ENCODE measurements around the gene MOSMO. TPM values are rescaled to one million over a fixed set of nuclear protein-coding genes. Genes with fewer than 3 reads are reported as not detected.
"Not testable (repeated sequence)": the region's sequence is repeated elsewhere in the genome, so short reads cannot be mapped to it uniquely, and the experiment has no call there.

MOSMO gene
- total RNA-seq, 2 donors from 2014 or later, result 19.6 to 21.0 TPM

DNA sequence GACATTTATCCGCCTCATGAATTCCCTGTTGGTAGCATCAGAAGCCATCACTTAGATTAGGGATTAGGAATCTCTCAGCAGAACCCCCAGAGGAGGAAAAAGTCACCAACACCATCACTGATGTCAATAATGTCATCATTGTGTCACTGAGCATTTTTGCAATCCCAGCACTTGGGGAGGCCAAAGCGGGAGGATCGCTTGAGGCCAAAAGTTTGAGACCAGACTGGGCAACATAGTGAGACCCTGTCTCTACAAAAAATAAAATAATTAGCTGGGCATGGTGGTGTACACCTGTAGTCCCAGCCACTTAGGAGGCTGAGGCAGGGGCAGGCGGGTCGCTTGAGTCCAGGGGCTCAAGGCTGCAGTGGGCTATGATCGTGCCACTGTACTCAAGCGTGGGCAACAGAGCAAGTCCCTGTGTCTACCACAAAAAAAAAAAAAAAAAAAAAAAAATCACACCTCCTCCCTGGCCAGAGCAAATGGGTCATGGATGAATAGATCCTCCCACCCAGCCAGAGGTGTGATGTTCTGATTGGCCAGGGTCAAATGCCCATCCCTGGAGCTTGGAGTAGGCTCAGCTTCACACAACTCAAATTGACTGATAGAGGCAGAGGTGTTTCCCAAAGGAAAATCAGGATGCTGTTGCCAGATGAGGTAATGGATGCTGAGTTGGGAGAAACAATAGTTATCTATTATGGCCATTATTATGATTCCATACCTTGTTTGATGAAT, 116.0 kb downstream of the MOSMO start:
- intact Hi-C loops (cut with DNase I), result no loop called here
- DNase-seq (ENCODE audit: low spot score), result no peak
- Histone ChIP-seq H3K36me3 (no peaks in the 10 kb centered on the region), H3K9me3 (no peaks in the 10 kb centered on the region), H3K27ac (no peak overlapping the region), H3K27me3 (replicated peaks; ENCODE audit: insufficient read depth) (no peaks in the 10 kb centered on the region), H3K4me3 (no peak overlapping the region), H3K4me1 (replicated peaks) (no peaks in the 10 kb centered on the region)
- TF ChIP-seq, protein P1, sequence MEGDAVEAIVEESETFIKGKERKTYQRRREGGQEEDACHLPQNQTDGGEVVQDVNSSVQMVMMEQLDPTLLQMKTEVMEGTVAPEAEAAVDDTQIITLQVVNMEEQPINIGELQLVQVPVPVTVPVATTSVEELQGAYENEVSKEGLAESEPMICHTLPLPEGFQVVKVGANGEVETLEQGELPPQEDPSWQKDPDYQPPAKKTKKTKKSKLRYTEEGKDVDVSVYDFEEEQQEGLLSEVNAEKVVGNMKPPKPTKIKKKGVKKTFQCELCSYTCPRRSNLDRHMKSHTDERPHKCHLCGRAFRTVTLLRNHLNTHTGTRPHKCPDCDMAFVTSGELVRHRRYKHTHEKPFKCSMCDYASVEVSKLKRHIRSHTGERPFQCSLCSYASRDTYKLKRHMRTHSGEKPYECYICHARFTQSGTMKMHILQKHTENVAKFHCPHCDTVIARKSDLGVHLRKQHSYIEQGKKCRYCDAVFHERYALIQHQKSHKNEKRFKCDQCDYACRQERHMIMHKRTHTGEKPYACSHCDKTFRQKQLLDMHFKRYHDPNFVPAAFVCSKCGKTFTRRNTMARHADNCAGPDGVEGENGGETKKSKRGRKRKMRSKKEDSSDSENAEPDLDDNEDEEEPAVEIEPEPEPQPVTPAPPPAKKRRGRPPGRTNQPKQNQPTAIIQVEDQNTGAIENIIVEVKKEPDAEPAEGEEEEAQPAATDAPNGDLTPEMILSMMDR (IDR thresholded peaks at IDR 0.05), result no peak
- TF ChIP-seq POLR2AphosphoS5 (IDR thresholded peaks at IDR 0.05) (no peak), POLR2A (IDR thresholded peaks at IDR 0.05) (no peak)
- 98% methylated on average over 7 of the region's 7 CpGs for WGBS

DNA sequence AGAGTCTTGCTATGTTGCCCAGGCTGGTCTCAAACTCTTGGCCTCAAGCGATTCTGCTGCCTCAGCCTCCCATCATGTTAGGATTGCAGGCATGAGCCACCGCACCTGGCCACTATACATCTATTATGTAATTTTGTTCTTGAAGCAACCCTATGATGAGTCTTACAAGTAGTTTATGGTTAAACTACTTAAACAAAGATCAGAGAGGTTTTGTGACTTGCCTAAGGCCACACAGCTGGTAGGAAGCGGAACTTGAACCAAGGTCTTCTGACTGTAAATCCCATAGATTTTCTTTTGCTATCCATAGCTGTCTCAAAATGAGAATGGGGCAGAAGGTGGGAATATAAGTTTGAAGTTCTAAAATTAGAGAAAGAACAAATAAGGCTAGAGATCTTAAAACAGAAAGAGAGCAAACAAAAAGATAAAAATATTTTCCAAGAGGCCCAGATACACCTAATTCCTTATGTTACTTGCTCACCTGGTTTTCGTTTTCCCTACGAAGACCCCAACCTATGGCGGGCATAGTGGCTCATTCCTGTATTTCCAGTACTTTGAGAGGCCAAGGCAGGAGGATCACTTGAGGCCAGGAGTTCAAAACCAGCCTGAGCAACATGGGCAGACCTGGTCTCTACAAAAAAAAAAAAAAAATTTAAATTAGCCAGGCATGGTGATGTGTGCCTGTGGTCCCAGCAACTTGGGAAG, 116.8 kb downstream of the MOSMO start:
- intact Hi-C loops (cut with DNase I), result no loop called here

DNA sequence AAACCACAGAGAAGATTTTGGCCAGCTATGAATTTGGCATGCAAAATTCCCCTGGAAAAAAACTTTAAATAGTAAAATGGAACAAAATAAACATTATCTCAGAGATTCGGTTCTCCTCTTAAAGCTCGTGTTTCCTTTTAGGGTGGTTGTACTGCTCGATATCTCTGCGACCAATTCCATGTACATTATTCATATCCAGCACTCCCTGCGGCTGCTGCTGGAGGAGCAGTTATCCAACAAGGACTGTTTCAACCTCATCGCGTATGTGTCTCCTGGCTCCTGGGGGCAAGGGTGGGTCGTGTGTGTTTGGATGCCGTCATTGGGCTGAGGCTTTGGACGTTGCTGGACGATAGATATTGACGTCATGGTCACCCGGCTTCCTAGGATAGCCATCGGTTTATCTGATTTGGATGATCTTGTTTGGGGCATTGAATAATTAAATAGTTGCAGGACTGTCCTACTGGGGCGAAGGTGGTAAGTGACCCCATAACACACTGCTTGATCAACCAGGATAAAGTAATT, 118.2 kb downstream of the MOSMO start:
- intact Hi-C loops (cut with DNase I), result no loop called here
- no peak overlapping the region for H3K4me3 ChIP-seq
- H3K27me3 ChIP-seq (replicated peaks; ENCODE audit: insufficient read depth), result no peaks in the 10 kb centered on the region
- no peak overlapping the region for H3K27ac ChIP-seq
- no peaks in the 10 kb centered on the region for H3K4me1 ChIP-seq (replicated peaks)
- no peaks in the 10 kb centered on the region for H3K9me3 ChIP-seq
- WGBS, result 73% methylated on average over 15 of the region's 15 CpGs
- no peak for TF ChIP-seq POLR2AphosphoS5 (IDR thresholded peaks at IDR 0.05)
- TF ChIP-seq, protein P1 (IDR thresholded peaks at IDR 0.05), result no peak
- TF ChIP-seq POLR2A (IDR thresholded peaks at IDR 0.05), result no peak
- no peaks in the 10 kb centered on the region for H3K36me3 ChIP-seq
- DNase-seq (ENCODE audit: low spot score), result no peak

More for the DNA sequence above, 116.8 kb downstream of the MOSMO start:
- Histone ChIP-seq H3K27me3 (replicated peaks; ENCODE audit: insufficient read depth) (no peaks in the 10 kb centered on the region), H3K4me3 (no peak overlapping the region), H3K4me1 (replicated peaks) (no peaks in the 10 kb centered on the region), H3K9me3 (no peaks in the 10 kb centered on the region), H3K36me3 (no peaks in the 10 kb centered on the region), H3K27ac (no peak overlapping the region)
- TF ChIP-seq, protein P1 (IDR thresholded peaks at IDR 0.05), result no peak
- TF ChIP-seq POLR2AphosphoS5 (IDR thresholded peaks at IDR 0.05), result no peak
- TF ChIP-seq POLR2A (IDR thresholded peaks at IDR 0.05), result no peak
- no peak for DNase-seq (ENCODE audit: low spot score)
- 95% methylated on average over 6 of the region's 6 CpGs for WGBS

DNA sequence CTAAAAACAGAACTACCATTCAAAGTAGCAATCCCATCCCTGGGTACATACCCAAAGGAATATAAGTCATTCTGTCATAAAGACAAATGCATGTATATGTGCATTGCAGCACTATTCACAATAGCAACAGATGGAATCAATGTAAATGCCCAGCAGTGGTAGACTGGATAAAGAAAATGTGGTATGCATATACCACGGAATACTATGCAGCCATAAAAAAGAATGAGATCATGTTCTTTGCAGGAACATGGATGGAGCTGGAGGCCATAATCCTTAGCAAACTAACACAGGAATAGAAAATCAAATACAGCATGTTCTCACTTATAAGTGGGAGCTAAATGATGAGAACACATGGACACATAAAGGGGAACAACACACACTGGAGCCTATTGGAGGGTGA, 120.6 kb downstream of the MOSMO start:
- H3K36me3 ChIP-seq; H3K4me3 ChIP-seq; H3K4me1 ChIP-seq (replicated peaks); DNase-seq (ENCODE audit: low spot score); H3K27ac ChIP-seq; H3K9me3 ChIP-seq; H3K27me3 ChIP-seq (replicated peaks; ENCODE audit: insufficient read depth); intact Hi-C loops (cut with DNase I): not testable (repeated sequence)
- 84% methylated on average over 1 of the region's 1 CpG for whole genome bisulfite sequencing

DNA sequence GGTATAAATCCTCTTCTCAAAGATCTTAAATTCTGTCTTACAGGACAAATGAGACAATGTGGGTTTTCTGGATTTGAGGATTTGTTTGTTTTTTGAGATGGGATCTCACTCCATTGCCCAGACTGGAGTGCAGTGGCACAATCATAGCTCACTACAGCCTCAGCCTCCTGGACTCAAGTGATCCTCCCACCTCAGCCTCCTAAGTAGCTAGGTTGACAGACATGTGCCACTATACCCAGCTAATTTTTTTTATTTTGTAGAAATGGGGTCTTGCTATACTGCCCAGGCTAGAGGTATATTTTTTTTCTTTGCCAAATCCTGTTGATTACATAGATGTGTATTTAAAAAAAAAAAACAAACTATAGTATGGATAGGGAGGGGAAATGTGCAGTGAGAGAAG, 122.6 kb downstream of the MOSMO start:
- H3K27me3 ChIP-seq (replicated peaks; ENCODE audit: insufficient read depth), result no peaks in the 10 kb centered on the region
- intact Hi-C loops (cut with DNase I), result no loop called here
- no peak overlapping the region for H3K4me3 ChIP-seq
- no peaks in the 10 kb centered on the region for H3K36me3 ChIP-seq
- no peaks in the 10 kb centered on the region for H3K9me3 ChIP-seq
- H3K27ac ChIP-seq, result no peak overlapping the region
- H3K4me1 ChIP-seq (replicated peaks), result no peaks in the 10 kb centered on the region
- no peak for DNase-seq (ENCODE audit: low spot score)
- TF ChIP-seq POLR2A (IDR thresholded peaks at IDR 0.05), result no peak
- TF ChIP-seq POLR2AphosphoS5 (IDR thresholded peaks at IDR 0.05), result no peak
- TF ChIP-seq, protein P1 (IDR thresholded peaks at IDR 0.05), result no peak

Data from prostate gland (tissue), 2 donors.